GM21390 (cell line): Measurements from ENCODE around the gene DTYMK.
A peak's percentile ranks its signal among the peaks of the same experiment; 100 is the strongest.

ENCODE experiments used
- ATAC-seq: cut with Tn5 transposase; IDR thresholded peaks from one replicate; pipeline ENCODE4 v1.9.1; 2021; ENCODE audit not compliant: unreplicated experiment

DTYMK gene

GRCh38 chr2:241706537-241706936, 19.9 kb upstream of the DTYMK start:
- ATAC-seq, result no peak

GRCh38 chr2:241703032-241703604, 16.5 kb upstream of the DTYMK start:
- no peak for ATAC-seq

- peak; percentile 65 for ATAC-seq
Measured at GRCh38 chr2:241702155-241703031, 15.8 kb upstream of the DTYMK start.

- ATAC-seq, result peak; percentile 54
Measured at GRCh38 chr2:241701399-241702154, 15.0 kb upstream of the DTYMK start, which contains the start of gene ING5. Gene ING5, plus strand, starts transcription at chr2:241702039. Its CDS starts 27 bp downstream, at chr2:241702066.

- ATAC-seq, result no peak
Measured at GRCh38 chr2:241701149-241701398, 14.5 kb upstream of the DTYMK start.

- no peak for ATAC-seq
Measured at GRCh38 chr2:241695651-241696050, 9.0 kb upstream of the DTYMK start.

GRCh38 chr2:241692448-241692847, 5.8 kb upstream of the DTYMK start:
- ATAC-seq, result no peak

GRCh38 chr2:241690202-241690717, 3.6 kb upstream of the DTYMK start:
- ATAC-seq, result no peak

GRCh38 chr2:241689306-241689705, 2.7 kb upstream of the DTYMK start:
- ATAC-seq, result no peak

- peak; percentile 16 for ATAC-seq
Measured at GRCh38 chr2:241686324-241686649, 328 bp downstream of the DTYMK start.

GRCh38 chr2:241680827-241681599, 5.6 kb downstream of the DTYMK start:
- no peak for ATAC-seq

GRCh38 chr2:241680044-241680443, 6.6 kb downstream of the DTYMK start:
- no peak for ATAC-seq

- ATAC-seq, result no peak
Measured at GRCh38 chr2:241678784-241679540, 7.7 kb downstream of the DTYMK start.

GRCh38 chr2:241678307-241678706, 8.3 kb downstream of the DTYMK start:
- ATAC-seq, result no peak

- no peak for ATAC-seq
Measured at GRCh38 chr2:241677392-241677791, 9.2 kb downstream of the DTYMK start.

GRCh38 chr2:241676665-241677064, 9.9 kb downstream of the DTYMK start:
- no peak for ATAC-seq

GRCh38 chr2:241675885-241676284, 10.7 kb downstream of the DTYMK start:
- ATAC-seq, result no peak

GRCh38 chr2:241673797-241674725, 12.6 kb downstream of the DTYMK start:
- no peak for ATAC-seq

GRCh38 chr2:241673189-241673663, 13.4 kb downstream of the DTYMK start:
- ATAC-seq, result no peak
